ENCODE data around the gene NDUFA6.
"Not testable (repeated sequence)": the region's sequence is repeated elsewhere in the genome, so short reads cannot be mapped to it uniquely, and the experiment has no call there.

The NDUFA6 gene

DNA sequence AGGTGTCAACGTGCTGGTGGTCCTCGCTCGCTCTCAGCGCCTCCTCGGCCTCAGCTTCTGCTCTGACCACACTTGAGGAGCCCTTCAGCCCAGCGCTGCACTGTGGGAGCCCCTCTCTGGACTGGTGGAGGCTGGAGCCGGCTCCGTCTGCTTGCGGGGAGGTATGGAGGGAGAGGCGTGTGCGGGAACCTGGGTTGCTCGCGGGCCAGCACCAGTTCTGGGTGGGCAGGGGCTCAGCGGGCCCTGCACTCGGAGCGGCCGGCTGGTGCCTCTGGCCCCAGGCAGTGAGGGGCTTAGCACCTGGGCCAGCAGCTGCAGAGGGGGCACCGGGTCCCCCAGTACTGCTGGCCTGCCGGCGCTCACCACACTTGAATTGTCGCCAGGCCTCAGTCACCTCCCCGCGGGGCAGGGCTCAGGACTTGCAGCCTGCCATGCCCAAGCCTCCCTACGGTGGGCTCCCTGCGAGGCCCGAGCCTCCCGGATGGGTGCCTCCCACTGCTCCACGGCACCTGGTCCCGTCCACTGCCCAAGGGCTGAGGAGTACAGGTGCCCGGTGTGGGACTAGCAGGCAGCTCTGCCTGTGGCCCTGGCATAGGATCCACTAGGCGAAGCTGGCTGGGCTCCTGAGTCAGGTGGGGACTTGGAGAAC is 47.7 kb upstream of the NDUFA6 start:
- no peak overlapping the region for H3K4me3 ChIP-seq (ENCODE audit: low read depth, low read length)

GRCh38 chr22:42135688-42136087 is 45.1 kb upstream of the NDUFA6 start:
- H3K4me3 ChIP-seq (ENCODE audit: low read depth, low read length); H3K4me1 ChIP-seq (ENCODE audit: control insufficient read depth, insufficient read depth, low read length); H3K27ac ChIP-seq (ENCODE audit: extremely low read depth, low read depth, low read length); POLR2A ChIA-PET; H3K9me3 ChIP-seq (ENCODE audit: control insufficient read depth, insufficient read depth, low read depth, low read length); CTCF ChIA-PET: not testable (repeated sequence)
- H3K36me3 ChIP-seq (ENCODE audit: control insufficient read depth in 2 of 2, insufficient read depth in 1 of 2, low read length in 2 of 2): peaks cover 0 to 11% of the 10 kb centered on the region in 2 experiments; a peak in 1 of 3 replicates

More for the DNA sequence above, 47.7 kb upstream of the NDUFA6 start:
- no peaks in the 10 kb centered on the region for H3K4me1 ChIP-seq (ENCODE audit: control insufficient read depth, insufficient read depth, low read length)
- H3K27ac ChIP-seq (ENCODE audit: extremely low read depth, low read depth, low read length): no peak overlapping the region
- CTCF ChIA-PET: interaction anchor here (0.8 kb wide), 1 partner anchor 26 kb away, joined by 3 read pairs; no protein-coding TSS in a partner anchor
- TF ChIP-seq ZNF473 (tag by site-specific recombination; IDR thresholded peaks at IDR 0.05) (no peak), ZNF10 (tag by site-specific recombination; IDR thresholded peaks at IDR 0.05) (no peak), YY2 (tag by site-specific recombination; IDR thresholded peaks at IDR 0.05) (no peak), ZNF777 (tag by site-specific recombination; IDR thresholded peaks at IDR 0.05; ENCODE audit: borderline replicate concordance) (no peak), ZNF629 (tag by site-specific recombination; IDR thresholded peaks at IDR 0.05) (no peak), MYNN (tag by site-specific recombination; IDR thresholded peaks at IDR 0.05; ENCODE audit: borderline replicate concordance) (no peak), ZBTB20 (tag by site-specific recombination; IDR thresholded peaks at IDR 0.05) (no peak), KLF7 (tag by site-specific recombination; IDR thresholded peaks at IDR 0.05; ENCODE audit: borderline replicate concordance) (no peak), SALL2 (tag by site-specific recombination; IDR thresholded peaks at IDR 0.05; ENCODE audit: borderline replicate concordance) (no peak), ZNF155 (tag by site-specific recombination; IDR thresholded peaks at IDR 0.05) (no peak), ZNF114 (tag by site-specific recombination; IDR thresholded peaks at IDR 0.05) (no peak), ZNF174 (tag by site-specific recombination; IDR thresholded peaks at IDR 0.05) (no peak), ZNF530 (tag by site-specific recombination; IDR thresholded peaks at IDR 0.05; ENCODE audit: low read depth) (no peak), GLI2 (tag by site-specific recombination; IDR thresholded peaks at IDR 0.05; ENCODE audit: borderline replicate concordance, low read depth) (no peak), ZNF239 (tag by site-specific recombination; IDR thresholded peaks at IDR 0.05) (no peak), HOXD13 (CRISPR knock-in tag; IDR thresholded peaks at IDR 0.05; ENCODE audit: borderline replicate concordance) (no peak)
- TF ChIP-seq, protein P1, sequence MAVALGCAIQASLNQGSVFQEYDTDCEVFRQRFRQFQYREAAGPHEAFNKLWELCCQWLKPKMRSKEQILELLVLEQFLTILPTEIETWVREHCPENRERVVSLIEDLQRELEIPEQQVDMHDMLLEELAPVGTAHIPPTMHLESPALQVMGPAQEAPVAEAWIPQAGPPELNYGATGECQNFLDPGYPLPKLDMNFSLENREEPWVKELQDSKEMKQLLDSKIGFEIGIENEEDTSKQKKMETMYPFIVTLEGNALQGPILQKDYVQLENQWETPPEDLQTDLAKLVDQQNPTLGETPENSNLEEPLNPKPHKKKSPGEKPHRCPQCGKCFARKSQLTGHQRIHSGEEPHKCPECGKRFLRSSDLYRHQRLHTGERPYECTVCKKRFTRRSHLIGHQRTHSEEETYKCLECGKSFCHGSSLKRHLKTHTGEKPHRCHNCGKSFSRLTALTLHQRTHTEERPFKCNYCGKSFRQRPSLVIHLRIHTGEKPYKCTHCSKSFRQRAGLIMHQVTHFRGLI (tag by site-specific recombination; IDR thresholded peaks at IDR 0.05): no peak
- TF ChIP-seq, protein P2, sequence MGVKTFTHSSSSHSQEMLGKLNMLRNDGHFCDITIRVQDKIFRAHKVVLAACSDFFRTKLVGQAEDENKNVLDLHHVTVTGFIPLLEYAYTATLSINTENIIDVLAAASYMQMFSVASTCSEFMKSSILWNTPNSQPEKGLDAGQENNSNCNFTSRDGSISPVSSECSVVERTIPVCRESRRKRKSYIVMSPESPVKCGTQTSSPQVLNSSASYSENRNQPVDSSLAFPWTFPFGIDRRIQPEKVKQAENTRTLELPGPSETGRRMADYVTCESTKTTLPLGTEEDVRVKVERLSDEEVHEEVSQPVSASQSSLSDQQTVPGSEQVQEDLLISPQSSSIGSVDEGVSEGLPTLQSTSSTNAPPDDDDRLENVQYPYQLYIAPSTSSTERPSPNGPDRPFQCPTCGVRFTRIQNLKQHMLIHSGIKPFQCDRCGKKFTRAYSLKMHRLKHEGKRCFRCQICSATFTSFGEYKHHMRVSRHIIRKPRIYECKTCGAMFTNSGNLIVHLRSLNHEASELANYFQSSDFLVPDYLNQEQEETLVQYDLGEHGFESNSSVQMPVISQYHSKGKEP (tag by site-specific recombination; IDR thresholded peaks at IDR 0.05): no peak
- TF ChIP-seq, protein P3, sequence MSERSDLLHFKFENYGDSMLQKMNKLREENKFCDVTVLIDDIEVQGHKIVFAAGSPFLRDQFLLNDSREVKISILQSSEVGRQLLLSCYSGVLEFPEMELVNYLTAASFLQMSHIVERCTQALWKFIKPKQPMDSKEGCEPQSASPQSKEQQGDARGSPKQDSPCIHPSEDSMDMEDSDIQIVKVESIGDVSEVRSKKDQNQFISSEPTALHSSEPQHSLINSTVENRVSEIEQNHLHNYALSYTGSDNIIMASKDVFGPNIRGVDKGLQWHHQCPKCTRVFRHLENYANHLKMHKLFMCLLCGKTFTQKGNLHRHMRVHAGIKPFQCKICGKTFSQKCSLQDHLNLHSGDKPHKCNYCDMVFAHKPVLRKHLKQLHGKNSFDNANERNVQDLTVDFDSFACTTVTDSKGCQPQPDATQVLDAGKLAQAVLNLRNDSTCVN (tag by site-specific recombination; optimal IDR thresholded peaks at IDR 0.05): no peak
- no peaks in the 10 kb centered on the region for H3K9me3 ChIP-seq (ENCODE audit: control insufficient read depth, insufficient read depth, low read depth, low read length)
- POLR2A ChIA-PET: no interaction called here
- peaks cover 0 to 14% of the 10 kb centered on the region in 2 experiments; a peak in 1 of 3 replicates for H3K36me3 ChIP-seq (ENCODE audit: control insufficient read depth in 2 of 2, insufficient read depth in 1 of 2, low read length in 2 of 2)
